ENCODE data around the gene MCF2L. TPM values are rescaled to one million over a fixed set of nuclear protein-coding genes. Genes with fewer than 3 reads are reported as not detected.

The MCF2L gene
- total RNA-seq, 1 donor from 2014 or later = 115 TPM

DNA sequence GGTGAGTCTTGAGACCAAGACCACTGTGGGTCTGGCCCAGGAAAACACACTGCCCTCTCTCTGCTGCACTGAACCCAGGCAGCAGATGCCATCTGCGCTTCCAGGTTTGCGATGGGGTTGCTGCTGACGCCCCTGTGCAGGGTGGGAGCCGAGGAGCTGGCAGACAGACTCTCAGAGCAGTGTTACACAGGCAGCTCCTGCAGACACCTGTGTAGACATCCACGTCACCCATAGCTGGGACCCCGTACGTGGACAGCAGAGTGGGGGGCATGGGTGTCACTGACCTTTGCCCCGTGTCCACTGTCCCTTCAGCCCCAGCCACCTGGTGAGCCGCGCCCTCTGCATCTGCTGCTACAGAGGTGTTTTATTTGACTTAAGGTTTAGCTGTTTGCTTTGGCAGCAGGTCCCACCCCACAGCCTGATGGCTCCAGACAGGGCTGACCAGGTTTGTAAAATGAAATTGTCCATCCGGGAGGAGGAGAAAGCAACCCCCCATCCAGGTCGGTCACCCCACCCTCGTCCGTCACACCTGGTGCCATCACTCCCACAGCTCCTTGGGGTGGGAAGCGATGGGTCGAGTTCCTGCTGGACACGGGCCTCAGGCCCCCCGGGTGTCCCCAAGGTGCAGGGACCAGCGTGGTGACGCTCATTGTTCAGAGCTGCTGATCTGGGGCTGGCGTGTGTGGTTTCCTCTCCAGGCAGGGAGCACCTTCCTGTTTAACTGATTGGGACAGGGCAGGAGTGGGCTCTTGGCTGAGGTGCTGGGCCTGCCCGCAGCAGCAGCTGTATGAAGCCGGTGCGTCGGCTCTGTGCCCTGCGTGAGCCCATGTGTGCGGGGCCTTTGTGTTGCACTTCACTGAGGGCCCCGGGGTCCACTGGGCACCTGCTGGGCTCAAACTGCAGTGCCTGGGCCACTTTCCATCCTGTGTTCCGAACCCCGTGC lies 28.4 kb downstream of the MCF2L start:
- no peak for DNase-seq (ENCODE audit: low spot score)

DNA sequence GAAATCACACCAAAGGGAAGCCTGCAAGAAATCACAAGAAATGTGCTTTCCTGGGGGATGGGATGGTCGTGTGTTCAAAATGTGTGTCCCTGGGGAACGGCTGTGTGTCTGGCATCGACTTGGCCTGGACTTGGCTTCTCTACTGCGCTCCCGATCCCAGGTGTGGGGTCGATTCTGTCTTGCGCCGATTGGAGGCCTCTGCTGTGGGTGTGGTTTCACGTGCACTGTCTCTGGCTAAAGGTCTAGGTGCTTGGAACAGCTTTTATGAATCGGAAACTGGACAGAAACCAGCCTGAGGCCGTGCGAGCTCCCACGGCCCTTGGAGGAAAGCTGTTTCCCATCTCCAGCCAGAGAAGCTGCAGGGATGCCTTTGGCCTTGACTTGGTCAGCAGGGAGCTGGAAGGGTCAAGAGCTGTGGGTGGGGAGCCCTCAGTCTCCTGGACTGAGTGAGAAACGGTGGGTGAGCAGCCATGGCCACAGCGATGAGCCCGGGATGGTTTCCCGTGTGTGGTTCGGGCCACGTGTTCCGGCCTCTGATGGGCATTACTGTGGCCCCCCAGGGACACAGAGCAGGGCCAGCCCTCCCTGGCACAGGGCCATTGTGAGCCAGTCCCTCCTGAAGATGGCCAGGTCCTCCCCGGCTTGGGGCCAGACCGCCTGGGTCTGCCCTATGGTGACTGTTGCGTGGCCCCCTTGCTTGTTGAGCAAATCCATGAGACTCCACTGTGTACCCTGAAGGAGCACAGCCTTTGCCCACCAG lies 29.7 kb downstream of the MCF2L start:
- DNase-seq (ENCODE audit: low spot score) = no peak

DNA sequence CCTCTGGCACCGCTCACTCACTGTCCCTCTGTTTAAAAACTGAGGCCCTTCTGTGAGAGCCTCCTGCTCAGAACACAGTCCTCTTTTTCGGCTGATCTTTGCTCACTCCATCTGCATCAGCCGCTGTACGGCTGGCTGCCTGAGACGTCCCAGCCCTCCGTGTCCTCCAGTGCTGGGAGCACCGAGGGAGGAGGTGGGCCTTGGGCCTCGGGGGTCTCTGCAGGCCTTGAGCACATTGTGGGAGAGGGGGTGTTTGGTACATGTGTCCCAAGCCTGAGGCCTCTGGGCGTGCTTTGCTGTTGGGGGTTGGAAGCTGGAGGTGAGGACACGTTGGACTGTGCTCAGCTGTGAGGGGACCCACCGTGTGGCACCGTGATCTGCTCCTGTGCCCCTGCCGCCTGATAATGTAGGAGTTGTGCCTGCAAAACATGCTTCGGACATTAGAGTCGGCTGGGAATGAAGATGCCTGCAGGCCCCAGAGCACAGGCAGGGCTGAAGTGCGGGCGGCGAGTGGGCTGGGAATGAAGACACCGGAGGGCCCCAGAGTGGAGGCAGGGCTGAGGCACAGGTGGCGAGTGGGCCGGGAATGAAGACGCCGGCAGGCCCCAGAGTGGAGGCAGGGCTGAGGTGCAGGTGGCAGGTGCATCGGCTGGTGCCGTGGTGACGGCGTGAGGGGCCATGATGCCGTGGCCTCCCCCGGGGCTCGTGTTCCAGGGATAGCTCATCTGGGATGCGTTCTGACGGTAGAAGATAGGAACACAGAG lies 30.6 kb downstream of the MCF2L start:
- no peak for DNase-seq (ENCODE audit: low spot score)

DNA sequence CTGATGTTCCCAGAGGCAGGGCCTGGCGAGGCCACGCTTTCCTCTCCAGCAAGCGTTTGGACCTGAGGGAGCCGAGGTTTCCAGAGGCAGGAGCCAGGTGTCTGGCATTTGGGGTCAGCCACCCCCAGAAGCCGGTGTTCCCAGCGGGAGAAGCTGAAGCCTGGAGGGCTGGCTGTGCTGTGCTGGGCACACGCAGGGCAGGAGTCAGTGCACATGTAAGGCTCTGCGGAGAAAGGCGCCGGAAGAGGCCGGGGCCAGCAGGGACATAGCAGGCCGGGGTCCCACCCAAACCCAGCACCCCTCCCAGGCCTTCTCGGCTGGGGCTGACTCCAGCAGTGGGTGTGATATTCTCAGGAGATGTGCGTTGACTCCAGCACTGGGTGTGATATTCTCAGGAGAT lies 31.6 kb downstream of the MCF2L start:
- no peak for DNase-seq (ENCODE audit: low spot score)

DNA sequence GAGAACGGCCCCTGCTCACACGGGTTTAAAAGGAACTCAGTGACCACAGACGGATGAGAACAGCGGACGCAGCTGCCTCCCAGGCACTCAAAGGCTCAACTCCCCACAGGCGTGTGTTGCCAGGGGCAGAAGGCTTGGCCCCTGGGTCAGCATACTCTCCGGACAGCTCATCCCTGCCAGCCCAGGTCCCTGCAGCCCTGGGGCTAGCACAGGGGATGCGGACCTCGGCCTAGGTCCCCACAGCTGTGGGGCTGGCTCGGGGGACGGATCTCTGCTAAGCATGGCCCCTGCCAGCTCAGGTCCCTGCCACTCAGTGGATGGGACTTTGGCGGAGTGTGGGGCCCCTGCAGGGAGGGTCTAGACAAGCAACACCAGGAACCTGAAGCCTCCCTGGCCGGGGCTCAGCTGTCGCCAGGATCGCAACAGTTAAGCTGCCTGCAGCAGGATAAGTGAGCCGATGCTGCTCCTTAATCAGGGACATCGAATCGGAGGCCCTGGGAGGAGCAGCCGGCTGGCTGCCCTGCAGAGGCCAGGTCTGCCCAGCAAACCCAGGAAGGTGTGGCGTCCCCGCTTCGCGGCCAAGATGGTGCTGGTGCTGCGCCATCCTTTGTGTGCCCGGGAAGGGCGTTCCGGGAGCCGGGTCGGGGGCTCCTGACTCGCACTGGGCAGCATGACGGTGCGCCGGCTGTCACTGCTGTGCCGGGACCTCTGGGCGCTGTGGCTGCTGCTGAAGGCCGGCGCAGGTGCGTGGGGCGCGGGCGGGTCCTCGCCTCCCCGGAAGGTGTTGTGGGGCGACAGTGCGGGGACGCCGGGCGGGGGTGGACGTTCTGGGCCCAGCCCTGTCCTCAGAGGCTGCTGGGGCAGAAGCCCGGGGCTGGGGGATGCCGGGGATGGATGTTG lies 32.5 kb downstream of the MCF2L start:
- peak; percentile 63 for DNase-seq (ENCODE audit: low spot score)

DNA sequence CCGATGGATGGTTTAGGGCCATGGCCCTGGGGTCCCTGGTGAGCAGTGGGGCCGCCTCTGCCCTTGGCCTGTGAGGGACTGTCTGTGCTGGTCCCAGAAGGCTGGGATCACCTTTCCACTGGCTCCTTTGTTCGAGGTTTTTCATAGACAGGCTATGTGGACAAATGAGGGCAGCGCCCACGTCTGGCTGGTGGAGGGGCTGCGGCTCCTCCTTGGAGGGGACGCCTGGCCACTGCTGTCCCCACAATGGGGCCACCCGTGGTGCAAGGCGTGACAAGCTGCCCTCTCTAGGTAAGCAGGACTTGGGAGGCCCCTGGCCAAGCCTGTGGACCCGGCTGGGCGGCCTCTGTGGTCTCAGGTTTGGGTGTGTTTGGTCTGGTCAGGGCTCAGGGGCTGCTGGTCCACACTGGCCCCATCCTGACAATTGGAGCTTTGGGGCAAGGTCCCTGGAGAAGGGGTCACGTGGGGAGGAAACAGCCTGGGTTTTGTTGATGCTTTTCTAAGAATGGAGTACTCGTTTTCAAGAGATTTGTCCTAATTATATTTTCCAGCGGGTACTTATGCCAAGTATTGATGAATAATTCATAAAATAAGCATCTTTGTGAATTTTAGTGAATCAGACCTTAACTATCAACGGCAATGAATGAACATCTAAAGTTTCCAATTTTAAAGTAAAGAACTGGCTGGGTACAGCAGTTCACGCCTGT lies 33.3 kb downstream of the MCF2L start:
- no peak for DNase-seq (ENCODE audit: low spot score)

DNA sequence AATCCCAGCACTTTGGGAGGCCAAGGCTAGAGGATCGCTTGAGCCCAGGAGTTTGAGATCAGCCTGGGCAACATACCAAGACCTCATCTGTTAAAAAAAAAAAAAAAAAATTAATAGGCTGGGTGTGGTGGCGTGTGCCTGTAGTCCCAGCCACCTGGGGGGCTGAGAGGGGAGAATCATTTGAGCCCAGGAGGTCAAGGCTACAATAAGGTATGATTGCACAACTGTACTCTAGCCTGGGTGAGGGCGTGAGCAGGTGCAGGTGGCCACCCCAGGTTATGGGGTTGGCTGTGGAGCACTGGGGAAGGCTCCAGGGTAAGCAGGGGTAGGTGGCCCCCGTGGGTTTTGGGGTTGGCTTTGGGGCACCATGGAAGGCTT lies 33.9 kb downstream of the MCF2L start:
- no peak for DNase-seq (ENCODE audit: low spot score)

DNA sequence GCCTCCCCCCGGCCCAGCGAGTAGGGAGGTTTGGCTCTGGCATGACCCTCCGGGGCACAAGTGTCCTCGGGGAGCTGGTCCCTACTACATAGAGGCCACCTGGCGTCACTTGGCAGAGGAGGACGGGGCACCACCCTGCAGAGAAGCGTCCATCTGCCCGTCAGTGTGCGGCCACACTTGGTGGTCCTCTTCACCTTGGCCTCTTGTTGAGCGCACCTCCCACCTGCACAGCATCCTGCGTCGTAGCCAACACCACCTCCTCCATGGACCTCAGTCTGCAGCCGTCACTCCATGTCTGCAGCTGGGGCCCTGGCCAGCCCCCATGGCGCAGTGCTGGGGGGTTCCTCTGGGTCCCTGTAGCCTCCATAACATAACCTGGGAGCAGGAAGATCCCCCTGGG lies 35.1 kb downstream of the MCF2L start:
- no peak for DNase-seq (ENCODE audit: low spot score)

DNA sequence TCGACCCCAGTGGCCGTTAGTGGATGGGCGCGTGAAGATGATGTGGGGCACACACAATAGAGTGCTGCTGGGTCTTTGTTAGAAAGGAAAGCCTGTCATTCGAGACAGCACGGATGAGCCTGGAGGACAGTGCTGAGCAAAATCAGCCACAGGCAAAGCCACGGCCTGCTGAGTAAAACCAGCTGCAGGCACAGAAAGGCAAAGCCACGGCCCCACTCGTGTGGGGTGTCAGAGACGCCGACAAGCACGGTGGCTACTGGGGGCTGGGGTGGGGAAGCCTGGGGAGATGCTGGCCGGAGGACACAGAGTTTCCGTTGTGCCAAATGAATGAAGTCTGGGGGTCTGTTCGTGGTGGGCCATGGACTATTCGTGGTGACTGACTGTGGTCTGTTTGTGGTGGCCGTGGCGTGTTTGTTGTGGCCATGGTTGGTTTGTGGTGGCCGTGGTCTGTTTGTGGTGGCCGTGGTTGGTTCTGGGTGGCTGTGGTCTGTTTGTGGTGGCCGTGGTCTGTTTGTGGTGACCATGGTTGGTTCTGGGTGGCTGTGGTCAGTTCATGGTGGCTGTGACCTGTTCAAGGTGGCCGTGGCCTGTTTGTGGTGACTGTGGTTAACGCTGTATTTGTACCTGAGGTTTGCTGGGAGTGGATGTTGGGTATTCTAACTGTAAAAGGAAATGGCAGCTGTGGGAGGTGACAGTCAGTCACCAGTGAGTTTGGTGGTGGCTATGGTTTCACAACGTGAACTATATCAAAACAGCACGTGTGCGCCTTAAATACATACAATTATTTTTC lies 36.3 kb downstream of the MCF2L start:
- DNase-seq (ENCODE audit: low spot score) = no peak

DNA sequence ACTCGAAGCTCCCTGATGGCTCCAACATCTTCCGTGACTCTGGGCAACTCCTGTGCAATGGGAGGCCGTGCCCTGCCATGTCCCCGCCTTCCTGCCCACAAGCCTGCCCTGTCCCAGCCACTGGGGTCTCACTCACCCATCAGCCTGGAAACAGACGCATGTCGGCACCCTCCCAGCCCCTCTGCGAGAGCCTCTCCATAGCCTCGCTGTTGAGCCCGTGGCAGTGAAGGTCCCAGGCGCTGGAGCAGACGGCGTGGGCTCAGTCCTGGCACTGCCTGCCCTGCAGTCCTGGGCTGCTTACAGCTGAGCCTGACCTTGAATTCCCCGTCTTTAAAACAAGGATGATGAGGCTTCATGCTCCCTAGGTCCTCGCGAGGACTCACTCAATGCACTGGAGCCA lies 37.0 kb downstream of the MCF2L start:
- no peak for DNase-seq (ENCODE audit: low spot score)

DNA sequence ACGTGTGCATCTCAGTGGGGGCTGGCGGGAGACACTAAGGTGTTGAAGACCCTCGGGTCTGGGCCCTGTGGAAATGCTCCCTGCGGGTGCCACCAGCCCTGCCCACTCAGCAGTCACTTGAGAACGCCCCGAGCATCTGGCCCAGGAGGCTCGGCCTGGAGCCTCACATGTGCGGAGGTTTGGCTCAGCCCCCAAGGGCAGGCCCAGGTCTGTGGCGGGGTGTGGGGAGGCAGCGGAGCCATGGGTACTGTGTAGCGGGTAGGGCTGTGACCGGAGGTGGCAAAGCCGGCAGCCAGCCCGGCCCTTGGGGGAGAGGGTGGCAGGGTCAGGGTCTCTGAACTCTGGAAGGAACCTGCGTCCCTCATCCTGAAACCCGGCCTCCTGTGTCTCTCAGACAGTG lies 37.6 kb downstream of the MCF2L start:
- DNase-seq (ENCODE audit: low spot score) = no peak

DNA sequence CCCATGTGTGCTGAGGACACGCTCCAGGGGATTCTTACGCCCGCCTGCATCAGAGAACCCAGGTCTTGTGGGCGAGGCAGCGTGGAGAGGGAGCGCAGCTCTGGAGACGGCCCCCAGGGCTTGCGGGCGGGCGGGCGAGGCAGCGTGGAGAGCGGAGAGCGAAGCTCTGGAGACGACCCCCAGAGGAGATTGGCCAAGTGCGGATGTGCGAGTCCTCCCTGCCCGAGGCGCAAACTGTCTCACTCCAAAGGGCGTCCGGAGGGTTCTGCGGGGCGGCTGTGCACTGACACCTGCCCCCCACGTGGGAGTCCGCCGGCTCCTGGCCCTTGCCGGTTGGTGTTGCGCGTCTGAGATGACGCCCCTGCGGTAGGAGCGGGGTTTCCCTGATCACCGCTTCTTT lies 39.8 kb downstream of the MCF2L start:
- no peak for DNase-seq (ENCODE audit: low spot score)

DNA sequence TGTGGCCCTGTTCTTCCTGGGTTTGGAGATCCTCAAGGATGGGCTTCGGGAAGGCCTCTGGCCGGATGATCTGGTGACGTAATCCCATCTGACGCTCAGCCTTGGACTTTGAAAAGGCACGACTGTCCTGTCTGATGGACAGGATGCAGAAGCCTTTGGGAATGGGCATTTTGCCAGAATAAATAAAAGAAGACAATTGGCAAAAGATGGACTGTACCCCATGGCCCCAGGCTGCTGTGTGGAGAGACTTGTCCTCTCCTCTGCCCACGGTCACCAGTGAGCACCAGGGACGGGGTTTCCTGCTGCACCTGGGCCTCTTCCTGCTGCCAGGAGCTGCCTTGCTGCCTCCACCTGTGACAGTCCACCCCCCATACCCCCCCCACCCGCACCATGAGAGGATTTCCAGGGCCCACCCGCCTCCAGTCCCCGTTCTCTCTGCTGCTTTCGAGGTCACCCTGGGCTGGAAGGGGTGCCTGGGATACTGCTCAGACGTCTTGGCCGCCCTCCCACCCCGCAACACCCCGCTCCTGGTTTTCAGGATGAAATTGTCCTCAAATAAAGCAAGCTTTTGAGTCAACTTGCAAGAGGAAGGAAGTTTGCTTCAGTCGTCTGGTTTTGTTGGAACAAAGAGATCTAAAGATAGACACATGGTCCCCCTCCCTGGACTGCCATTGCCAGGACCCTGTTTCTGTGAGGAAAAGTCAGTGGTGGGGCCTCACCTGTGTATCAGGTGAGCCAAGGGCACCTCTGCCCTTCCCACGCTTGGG lies 40.9 kb downstream of the MCF2L start:
- DNase-seq (ENCODE audit: low spot score) = no peak

DNA sequence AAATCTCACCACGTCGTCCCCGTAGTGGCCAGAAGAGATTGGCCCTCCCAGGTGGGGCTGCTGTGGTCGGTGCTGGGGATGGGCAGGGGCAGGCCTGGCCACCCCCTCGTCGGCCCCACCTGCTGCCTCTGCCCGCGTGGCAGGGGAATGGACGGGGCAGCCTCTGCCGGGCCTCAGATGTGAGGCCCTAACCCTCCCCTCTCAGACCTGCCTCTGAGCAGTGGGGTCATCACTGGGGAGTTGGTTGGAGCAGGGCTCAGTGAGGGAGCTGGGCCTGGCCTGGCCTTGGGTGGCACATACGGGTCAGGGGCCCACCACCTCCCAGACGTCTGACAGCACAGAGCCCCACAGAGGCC lies 41.5 kb downstream of the MCF2L start:
- DNase-seq (ENCODE audit: low spot score) = no peak

DNA sequence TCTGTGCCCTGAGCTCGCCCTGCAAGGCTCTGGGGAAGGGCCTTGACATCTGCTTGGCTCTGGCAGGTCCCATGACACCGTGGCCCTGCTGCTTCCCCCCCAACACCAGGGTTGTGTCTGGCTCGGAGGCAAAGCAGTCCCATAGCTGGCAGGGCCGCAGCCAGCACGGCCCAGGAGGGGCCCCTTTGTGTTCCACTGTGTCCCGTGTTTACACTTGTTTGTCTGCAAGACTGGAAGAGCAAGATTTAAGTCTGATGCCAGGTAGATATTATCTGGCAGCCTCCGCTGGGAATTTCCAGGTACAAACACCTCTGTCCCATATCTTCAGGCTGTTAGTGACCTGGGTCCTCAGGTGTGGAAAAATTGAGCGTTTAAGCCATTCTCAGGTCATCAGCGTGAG lies 44.3 kb downstream of the MCF2L start:
- DNase-seq (ENCODE audit: low spot score) = peak; percentile 61

DNA sequence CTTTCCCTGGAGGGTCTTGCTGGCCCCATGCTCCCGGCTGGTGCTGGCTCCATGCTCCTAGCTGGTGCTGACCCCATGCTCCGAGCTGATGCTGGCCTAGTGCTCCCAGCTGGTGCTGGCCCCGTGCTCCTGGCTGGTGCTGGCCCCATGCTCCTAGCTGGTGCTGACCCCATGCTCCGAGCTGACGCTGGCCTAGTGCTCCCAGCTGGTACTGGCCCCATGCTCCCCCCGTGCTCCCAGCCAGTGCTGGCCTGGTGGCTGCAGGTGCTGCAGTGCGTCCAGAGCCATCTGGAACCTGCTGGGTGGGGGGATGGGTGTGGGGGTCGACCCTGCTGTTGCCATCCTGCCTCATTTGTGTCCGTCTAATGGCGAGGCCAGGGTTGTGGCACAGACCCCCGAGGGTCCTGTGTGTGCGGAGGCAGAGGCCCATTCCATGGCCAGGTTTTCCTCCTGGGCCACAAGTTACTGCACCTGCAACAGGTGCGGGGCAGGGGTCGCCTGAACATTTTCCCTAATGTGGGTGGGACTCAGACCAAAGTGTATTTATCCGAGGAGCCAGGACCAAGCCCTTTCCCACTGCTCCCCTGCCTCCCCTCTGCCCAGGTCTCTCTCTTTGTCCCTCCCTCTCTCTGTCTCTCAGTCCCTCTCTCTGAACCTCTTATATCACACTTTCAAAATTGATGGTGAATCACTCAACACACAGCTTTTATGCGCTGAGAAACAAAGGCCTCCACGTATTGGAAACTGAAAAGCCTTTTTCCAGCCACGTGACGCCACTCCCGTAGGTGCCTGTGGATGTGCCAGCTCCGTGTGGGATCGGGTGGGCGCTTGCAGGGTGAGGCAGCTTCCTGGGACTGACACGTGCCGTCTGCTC lies 45.1 kb downstream of the MCF2L start:
- no peak for DNase-seq (ENCODE audit: low spot score)

DNA sequence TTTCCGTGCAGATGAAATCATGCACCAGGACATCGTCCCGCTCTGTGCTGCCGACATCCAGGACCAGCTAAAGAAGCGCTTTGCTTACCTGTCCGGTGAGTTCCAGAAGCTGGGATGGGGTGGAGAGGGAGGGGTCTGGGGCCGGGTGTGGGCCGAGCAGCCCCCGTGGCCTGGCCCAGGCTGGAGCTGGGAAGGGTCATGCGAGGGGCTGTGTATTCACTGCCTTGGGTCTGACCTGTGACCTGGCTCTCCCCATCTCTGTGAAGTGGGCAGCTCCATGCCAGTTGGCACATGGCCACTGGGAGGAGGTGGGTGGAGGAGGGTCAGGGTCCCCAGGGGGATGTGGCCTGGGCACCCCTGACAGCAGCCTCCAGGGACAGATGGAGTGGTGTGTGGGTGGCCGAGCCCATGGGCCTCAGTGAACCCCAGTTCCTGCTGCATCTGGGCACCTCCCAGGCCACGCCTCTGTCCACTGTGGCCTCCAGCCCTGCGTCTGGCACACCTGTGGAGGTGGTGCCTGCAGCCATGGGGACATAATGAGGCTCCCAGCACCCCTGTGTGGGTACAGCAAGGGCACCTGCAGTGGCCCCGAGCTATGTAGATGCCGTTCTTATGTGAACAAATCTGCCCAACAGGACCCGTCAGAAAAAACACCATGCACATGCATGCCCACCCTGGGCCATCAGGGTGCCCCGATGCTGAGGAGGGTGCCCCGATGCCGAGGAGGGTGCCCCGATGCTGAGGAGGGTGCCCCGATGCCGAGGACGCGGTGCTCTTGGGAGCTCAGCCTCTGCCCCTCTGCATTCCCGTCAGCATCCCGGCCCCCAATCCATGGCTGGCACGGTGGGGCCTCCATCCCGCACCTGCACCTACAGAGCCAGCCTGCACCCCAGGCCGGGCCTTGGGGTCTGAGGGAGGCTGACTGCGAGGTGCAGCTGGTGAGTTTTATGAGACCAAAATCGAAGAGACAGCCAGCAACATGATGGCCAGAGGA lies 46.0 kb downstream of the MCF2L start:
- DNase-seq (ENCODE audit: low spot score) = no peak

Measured in ureter (tissue), 1 donor.